BJ (cell line): ENCODE results near the gene ORMDL3. TPM values are rescaled to one million over a fixed set of nuclear protein-coding genes. Genes with fewer than 3 reads are reported as not detected.

ENCODE experiments used
- CTCF ChIA-PET: fragments of 350-600 bp; formaldehyde crosslinking; extraction: SDS; loops from one replicate; lab custom pipeline; 2021; ENCODE audit warnings: antibody characterized with exemption, inconsistent platforms; lab: Yijun Ruan, JAX
- POLR2A ChIA-PET: fragments of 300-600 bp; sonication (Branson Sonifier 250); formaldehyde crosslinking; extraction: SDS; loops from one replicate; lab custom pipeline; 2021; ENCODE audit warnings: antibody characterized with exemption; lab: Charles Lee
- DNase-seq: peaks from one replicate; pipeline ENCODE4 v3.0.0-alpha.2; 2011; ENCODE audit warnings: low read depth
- H3K27me3 ChIP-seq: 2 replicates; pipeline ENCODE4 v1.6.0; 2011; ENCODE audit warnings: low read length; ENCODE audit not compliant: control insufficient read depth, insufficient read depth
- H3K36me3 ChIP-seq: 2 replicates; pipeline ENCODE4 v1.5.1; 2011; ENCODE audit warnings: low read length; ENCODE audit not compliant: control insufficient read depth, insufficient read depth
- H3K4me3 ChIP-seq: 2 replicates; pipeline ENCODE4 v1.5.1; 2011; ENCODE audit warnings: low read depth, mild to moderate bottlenecking, control low read depth, low read length
- CTCF ChIP-seq: IDR thresholded peaks from 2 replicates; pipeline ENCODE4 v1.5.1; 2011; ENCODE audit warnings: low read depth, mild to moderate bottlenecking, control low read depth, inconsistent platforms, low read length, moderate library complexity; ENCODE audit not compliant: insufficient read depth
- polyA plus RNA-seq: library from polyadenylated mRNA; depleted of rRNA; stranded (reverse); fragments of >200 nt; gene quantifications from 2 replicates; pipeline ENCODE4 v1.2.3, GENCODE V29; 2011

ORMDL3 gene
- polyA plus RNA-seq, 1 experiment: 96.7 TPM

- no peak for TF ChIP-seq CTCF
- H3K27me3 ChIP-seq: peaks cover 5% of the 10 kb centered on the region
- H3K4me3 ChIP-seq: no peak overlapping the region
- CTCF ChIA-PET: interaction anchor here (0.9 to 1.6 kb wide), 3 partner anchors 14 to 25 kb away, joined by 3 to 5 read pairs (median 3); partner anchors contain the start of gene PSMD3
- POLR2A ChIA-PET: no interaction called here
- no peak for DNase-seq
- no peaks in the 10 kb centered on the region for H3K36me3 ChIP-seq
Observed at GRCh38 chr17:39965017-39965699, 37.8 kb upstream of the ORMDL3 start.

DNA sequence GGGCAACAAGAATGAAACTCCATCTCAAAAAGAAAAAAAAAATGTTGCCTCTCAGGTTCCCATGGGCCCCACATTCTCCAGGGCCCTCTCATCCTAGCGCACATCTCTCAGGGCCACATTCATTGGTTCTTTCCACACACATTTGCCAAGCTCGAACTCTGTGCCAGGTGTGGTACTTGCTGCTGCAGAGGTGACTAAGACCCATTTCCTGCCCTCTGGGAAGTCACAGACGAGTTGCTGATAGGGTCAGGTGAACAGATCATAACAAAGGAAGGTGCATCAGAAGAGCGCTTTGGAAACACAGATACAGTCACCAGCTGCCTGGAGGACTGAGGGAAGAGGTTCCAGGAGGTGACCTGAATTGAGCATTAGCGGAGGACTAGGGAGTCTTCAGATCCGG lies 36.4 kb upstream of the ORMDL3 start:
- no peak for DNase-seq
- TF ChIP-seq CTCF: no peak
- CTCF ChIA-PET: interaction anchor here (4.5 kb wide), 1 partner anchor 15 kb away, joined by 27 read pairs; the partner anchor contains the start of gene PSMD3

GRCh38 chr17:39962642-39963220 lies 35.3 kb upstream of the ORMDL3 start, which contains the start of gene GSDMA:
TSS of gene GSDMA (plus strand) at chr17:39963004. CDS start at chr17:39965688, 2,684 bp downstream.
- DNase-seq: no peak
- H3K36me3 ChIP-seq: no peaks in the 10 kb centered on the region
- POLR2A ChIA-PET: no interaction called here
- TF ChIP-seq CTCF: no peak
- CTCF ChIA-PET: interaction anchor here (1.2 to 4.5 kb wide), 2 partner anchors 13 to 16 kb away, joined by 3 to 27 read pairs; partner anchors contain the start of gene PSMD3
- peaks cover 4% of the 10 kb centered on the region for H3K27me3 ChIP-seq
- no peak within 1 kb of the TSS for H3K4me3 ChIP-seq

More for the DNA sequence above, 36.4 kb upstream of the ORMDL3 start:
- H3K27me3 ChIP-seq: peaks cover 4% of the 10 kb centered on the region
- POLR2A ChIA-PET: no interaction called here
- no peak overlapping the region for H3K4me3 ChIP-seq
- no peaks in the 10 kb centered on the region for H3K36me3 ChIP-seq

DNA sequence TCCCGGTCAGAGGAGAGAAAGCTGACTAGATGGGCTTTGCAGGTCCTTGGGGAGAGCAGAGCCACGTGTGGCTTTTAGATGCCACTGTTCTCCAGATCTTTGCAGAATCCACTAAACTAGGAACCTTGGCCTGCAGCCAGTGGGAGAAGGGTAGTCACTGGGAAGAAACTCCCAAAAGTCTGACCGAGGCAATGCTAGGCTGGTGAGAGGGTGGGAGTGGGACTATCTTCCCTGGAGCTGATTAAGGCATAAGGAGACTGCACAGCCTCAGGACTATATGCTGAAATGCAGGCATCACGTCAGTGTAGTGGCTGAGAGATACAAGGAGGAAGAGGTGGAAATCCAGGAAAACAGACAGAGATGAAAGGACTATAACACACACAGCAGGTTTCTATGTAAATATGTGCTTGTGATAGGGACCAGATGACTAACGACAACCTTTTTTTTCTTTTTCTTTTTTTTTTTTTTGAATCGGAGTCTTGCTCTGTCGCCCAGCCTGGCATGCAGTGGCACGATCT lies 33.2 kb upstream of the ORMDL3 start:
- CTCF ChIA-PET: interaction anchor here (0.7 to 4.5 kb wide), 3 partner anchors 19 to 23 kb away, joined by 3 to 27 read pairs (median 3); partner anchors contain the start of gene PSMD3
- Histone ChIP-seq H3K27me3 (peaks cover 4% of the 10 kb centered on the region), H3K36me3 (no peaks in the 10 kb centered on the region), H3K4me3 (no peak overlapping the region)
- POLR2A ChIA-PET: no interaction called here
- no peak for TF ChIP-seq CTCF
- DNase-seq: no peak

DNA sequence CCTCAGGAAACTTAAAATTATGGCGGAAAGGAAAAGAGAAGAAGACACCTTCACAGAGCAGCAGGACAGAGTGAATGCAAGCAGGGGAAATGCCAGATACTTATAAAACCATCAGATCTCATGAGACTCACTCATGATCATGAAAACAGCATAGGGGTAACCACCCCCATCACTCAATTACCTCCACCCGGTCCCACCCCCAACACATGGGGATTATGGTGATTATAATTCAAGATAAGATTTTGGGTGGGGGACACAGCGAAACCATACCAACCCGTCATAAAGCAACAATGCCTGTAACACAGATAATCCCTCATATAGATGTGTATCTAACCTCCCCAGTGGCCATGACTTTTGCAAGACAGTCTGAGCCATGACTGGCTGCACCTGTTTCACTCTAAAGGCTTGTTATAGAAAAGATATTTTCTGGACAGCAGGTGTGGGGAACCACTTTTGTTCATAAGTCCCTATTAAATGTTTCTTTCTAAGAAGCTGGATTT lies 28.4 kb upstream of the ORMDL3 start:
- TF ChIP-seq CTCF: no peak
- H3K4me3 ChIP-seq: no peak overlapping the region
- ChIA-PET CTCF (interaction anchor here (2.7 to 4.1 kb wide), 2 partner anchors 24 kb away, joined by 22 to 51 read pairs; partner anchors contain the start of gene PSMD3), POLR2A (no interaction called here)
- H3K27me3 ChIP-seq: no peaks in the 10 kb centered on the region
- no peak for DNase-seq
- no peaks in the 10 kb centered on the region for H3K36me3 ChIP-seq
